ENCODE data around the gene PYM1.

DNA sequence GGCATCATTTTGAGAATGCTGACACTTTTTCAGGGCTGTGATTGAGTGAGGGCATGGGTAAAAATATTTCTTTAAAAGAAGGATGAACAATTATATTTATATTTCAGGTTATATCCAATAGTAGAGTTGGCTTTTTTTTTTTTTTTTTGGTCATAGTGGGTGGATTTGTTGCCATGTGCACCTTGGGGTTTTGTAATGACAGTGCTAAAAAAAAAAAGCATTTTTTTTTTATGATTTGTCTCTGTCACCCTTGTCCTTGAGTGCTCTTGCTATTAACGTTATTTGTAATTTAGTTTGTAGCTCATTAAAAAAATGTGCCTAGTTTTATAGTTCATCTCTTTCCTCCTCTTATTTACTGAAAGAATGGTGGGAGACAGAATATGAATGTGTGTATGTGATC is 44.8 kb upstream of the PYM1 start:
- TF ChIP-seq ZNF184 (tag by site-specific recombination; IDR thresholded peaks at IDR 0.05) (no peak), KLF16 (tag by site-specific recombination; IDR thresholded peaks at IDR 0.05) (no peak), ZBTB7A (tag by site-specific recombination; IDR thresholded peaks at IDR 0.05; ENCODE audit: low read depth) (no peak), ZNF274 (IDR thresholded peaks at IDR 0.05; ENCODE audit: low read length) (no peak), ZNF274 (tag by site-specific recombination; IDR thresholded peaks at IDR 0.05; ENCODE audit: borderline replicate concordance) (no peak)
- TF ChIP-seq, protein P1, sequence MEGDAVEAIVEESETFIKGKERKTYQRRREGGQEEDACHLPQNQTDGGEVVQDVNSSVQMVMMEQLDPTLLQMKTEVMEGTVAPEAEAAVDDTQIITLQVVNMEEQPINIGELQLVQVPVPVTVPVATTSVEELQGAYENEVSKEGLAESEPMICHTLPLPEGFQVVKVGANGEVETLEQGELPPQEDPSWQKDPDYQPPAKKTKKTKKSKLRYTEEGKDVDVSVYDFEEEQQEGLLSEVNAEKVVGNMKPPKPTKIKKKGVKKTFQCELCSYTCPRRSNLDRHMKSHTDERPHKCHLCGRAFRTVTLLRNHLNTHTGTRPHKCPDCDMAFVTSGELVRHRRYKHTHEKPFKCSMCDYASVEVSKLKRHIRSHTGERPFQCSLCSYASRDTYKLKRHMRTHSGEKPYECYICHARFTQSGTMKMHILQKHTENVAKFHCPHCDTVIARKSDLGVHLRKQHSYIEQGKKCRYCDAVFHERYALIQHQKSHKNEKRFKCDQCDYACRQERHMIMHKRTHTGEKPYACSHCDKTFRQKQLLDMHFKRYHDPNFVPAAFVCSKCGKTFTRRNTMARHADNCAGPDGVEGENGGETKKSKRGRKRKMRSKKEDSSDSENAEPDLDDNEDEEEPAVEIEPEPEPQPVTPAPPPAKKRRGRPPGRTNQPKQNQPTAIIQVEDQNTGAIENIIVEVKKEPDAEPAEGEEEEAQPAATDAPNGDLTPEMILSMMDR (tag by site-specific recombination; IDR thresholded peaks at IDR 0.05): no peak
- TF ChIP-seq, protein P2, sequence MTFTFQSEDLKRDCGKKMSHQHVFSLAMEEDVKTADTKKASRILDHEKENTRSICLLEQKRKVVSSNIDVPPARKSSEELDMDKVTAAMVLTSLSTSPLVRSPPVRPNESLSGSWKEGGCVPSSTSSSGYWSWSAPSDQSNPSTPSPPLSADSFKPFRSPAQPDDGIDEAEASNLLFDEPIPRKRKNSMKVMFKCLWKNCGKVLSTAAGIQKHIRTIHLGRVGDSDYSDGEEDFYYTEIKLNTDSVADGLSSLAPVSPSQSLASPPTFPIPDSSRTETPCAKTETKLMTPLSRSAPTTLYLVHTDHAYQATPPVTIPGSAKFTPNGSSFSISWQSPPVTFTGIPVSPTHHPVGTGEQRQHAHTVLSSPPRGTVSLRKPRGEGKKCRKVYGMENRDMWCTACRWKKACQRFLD (tag by site-specific recombination; IDR thresholded peaks at IDR 0.05): no peak
- TF ChIP-seq, protein P3, sequence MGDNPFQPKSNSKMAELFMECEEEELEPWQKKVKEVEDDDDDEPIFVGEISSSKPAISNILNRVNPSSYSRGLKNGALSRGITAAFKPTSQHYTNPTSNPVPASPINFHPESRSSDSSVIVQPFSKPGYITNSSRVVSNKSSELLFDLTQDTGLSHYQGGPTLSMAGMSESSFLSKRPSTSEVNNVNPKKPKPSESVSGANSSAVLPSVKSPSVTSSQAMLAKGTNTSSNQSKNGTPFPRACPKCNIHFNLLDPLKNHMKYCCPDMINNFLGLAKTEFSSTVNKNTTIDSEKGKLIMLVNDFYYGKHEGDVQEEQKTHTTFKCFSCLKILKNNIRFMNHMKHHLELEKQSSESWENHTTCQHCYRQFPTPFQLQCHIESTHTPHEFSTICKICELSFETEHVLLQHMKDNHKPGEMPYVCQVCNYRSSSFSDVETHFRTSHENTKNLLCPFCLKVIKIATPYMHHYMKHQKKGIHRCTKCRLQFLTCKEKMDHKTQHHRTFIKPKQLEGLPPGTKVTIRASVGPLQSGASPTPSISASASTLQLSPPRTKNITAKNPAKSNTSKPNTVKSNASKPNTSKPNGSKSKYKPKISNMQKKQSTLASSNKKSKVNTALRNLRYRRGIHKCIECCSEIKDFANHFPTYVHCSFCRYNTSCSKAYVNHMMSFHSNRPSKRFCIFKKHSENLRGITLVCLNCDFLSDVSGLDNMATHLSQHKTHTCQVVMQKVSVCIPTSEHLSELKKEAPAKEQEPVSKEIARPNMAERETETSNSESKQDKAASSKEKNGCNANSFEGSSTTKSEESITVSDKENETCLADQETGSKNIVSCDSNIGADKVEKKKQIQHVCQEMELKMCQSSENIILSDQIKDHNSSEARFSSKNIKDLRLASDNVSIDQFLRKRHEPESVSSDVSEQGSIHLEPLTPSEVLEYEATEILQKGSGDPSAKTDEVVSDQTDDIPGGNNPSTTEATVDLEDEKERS (tag by site-specific recombination; IDR thresholded peaks at IDR 0.05): no peak
